ENCODE results near the gene FDXR. TPM values are rescaled to one million over a fixed set of nuclear protein-coding genes. Genes with fewer than 3 reads are reported as not detected.

Gene FDXR
- total RNA-seq, 1 donor from 2014 or later, result 16.0 TPM

GRCh38 chr17:74888469-74888868 lies 15.7 kb upstream of the FDXR start:
- H3K27me3 ChIP-seq, result peaks cover 13% of the 10 kb centered on the region
- H3K4me3 ChIP-seq, result no peak overlapping the region
- peaks cover 8% of the 10 kb centered on the region for H3K4me1 ChIP-seq
- no peaks in the 10 kb centered on the region for H3K36me3 ChIP-seq
- no peak overlapping the region for H3K27ac ChIP-seq
- TF ChIP-seq POLR2A (IDR thresholded peaks at IDR 0.05), result no peak
- TF ChIP-seq POLR2AphosphoS5 (IDR thresholded peaks at IDR 0.05; ENCODE audit: insufficient read depth in 1 of 2, low read depth in 1 of 2), result no peak
- TF ChIP-seq CTCF (IDR thresholded peaks at IDR 0.05), result no peak
- DNase-seq (ENCODE audit: extremely low spot score in 2 of 2), result no peak
- intact Hi-C loops (cut with DNase I), result no loop called here
- H3K9me3 ChIP-seq, result no peaks in the 10 kb centered on the region

- Histone ChIP-seq H3K4me3 (no peak overlapping the region), H3K27ac (no peak overlapping the region), H3K4me1 (peaks cover 1% of the 10 kb centered on the region), H3K36me3 (no peaks in the 10 kb centered on the region), H3K9me3 (no peaks in the 10 kb centered on the region), H3K27me3 (no peaks in the 10 kb centered on the region)
- no peak for DNase-seq (ENCODE audit: extremely low spot score in 2 of 2)
- intact Hi-C loops (cut with DNase I), result no loop called here
- TF ChIP-seq POLR2A (IDR thresholded peaks at IDR 0.05) (no peak), CTCF (IDR thresholded peaks at IDR 0.05) (no peak), POLR2AphosphoS5 (IDR thresholded peaks at IDR 0.05; ENCODE audit: insufficient read depth in 1 of 2, low read depth in 1 of 2) (no peak)
Observed at GRCh38 chr17:74883241-74883745, 10.5 kb upstream of the FDXR start.

GRCh38 chr17:74882517-74883240 lies 9.9 kb upstream of the FDXR start:
- no peak for DNase-seq (ENCODE audit: extremely low spot score in 2 of 2)
- TF ChIP-seq CTCF (IDR thresholded peaks at IDR 0.05) (no peak), POLR2A (IDR thresholded peaks at IDR 0.05) (no peak), POLR2AphosphoS5 (IDR thresholded peaks at IDR 0.05; ENCODE audit: insufficient read depth in 1 of 2, low read depth in 1 of 2) (no peak)
- intact Hi-C loops (cut with DNase I), result no loop called here
- Histone ChIP-seq H3K36me3 (no peaks in the 10 kb centered on the region), H3K9me3 (no peaks in the 10 kb centered on the region), H3K4me1 (peaks cover 7% of the 10 kb centered on the region), H3K4me3 (no peak overlapping the region), H3K27ac (no peak overlapping the region), H3K27me3 (no peaks in the 10 kb centered on the region)

- no peak for DNase-seq (ENCODE audit: extremely low spot score in 2 of 2)
- H3K27me3 ChIP-seq, result no peaks in the 10 kb centered on the region
- TF ChIP-seq POLR2A (IDR thresholded peaks at IDR 0.05) (no peak), CTCF (IDR thresholded peaks at IDR 0.05) (no peak), POLR2AphosphoS5 (IDR thresholded peaks at IDR 0.05; ENCODE audit: insufficient read depth in 1 of 2, low read depth in 1 of 2) (no peak)
- H3K4me1 ChIP-seq, result peaks cover 10% of the 10 kb centered on the region
- intact Hi-C loops (cut with DNase I), result no loop called here
- H3K36me3 ChIP-seq, result no peaks in the 10 kb centered on the region
- no peak overlapping the region for H3K4me3 ChIP-seq
- H3K9me3 ChIP-seq, result no peaks in the 10 kb centered on the region
- no peak overlapping the region for H3K27ac ChIP-seq
Observed at GRCh38 chr17:74881073-74881472, 8.3 kb upstream of the FDXR start.

- Histone ChIP-seq H3K27ac (no peak overlapping the region), H3K4me3 (no peak overlapping the region), H3K4me1 (peaks cover 10% of the 10 kb centered on the region), H3K9me3 (no peaks in the 10 kb centered on the region), H3K27me3 (no peaks in the 10 kb centered on the region), H3K36me3 (no peaks in the 10 kb centered on the region)
- DNase-seq (ENCODE audit: extremely low spot score in 2 of 2), result no peak
- no peak for TF ChIP-seq POLR2AphosphoS5 (IDR thresholded peaks at IDR 0.05; ENCODE audit: insufficient read depth in 1 of 2, low read depth in 1 of 2)
- no peak for TF ChIP-seq CTCF (IDR thresholded peaks at IDR 0.05)
- no peak for TF ChIP-seq POLR2A (IDR thresholded peaks at IDR 0.05)
- intact Hi-C loops (cut with DNase I), result no loop called here
Observed at GRCh38 chr17:74879308-74879707, 6.5 kb upstream of the FDXR start.

Data from vagina (tissue), 2 donors.